ENCODE data around the gene GSS. TPM values are rescaled to one million over a fixed set of nuclear protein-coding genes. Genes with fewer than 3 reads are reported as not detected.

The GSS gene
- total and polyA plus RNA-seq, 2 donors (not counting 3 experiments of a cell fraction or from before 2014, with no cell fraction given) = 47.9 to 65.1 TPM

DNA sequence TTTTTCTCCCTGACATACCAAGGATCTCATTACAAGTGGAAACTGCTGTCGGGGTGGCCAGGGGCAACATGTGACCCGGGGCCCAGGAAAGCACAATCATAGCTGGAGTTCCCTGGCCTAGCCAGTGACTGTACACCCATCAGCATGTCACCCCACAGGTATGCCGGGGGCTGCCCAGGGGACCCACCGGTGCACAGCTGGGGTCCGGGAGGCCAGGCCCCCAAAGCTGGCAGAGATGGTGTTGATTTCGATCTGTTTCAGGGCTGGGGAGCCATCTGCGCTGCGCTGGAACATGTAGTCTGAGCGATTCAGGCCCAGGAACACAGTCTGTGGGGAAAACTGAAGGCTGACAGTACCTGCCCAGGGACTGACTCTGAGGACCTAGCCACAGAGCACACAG, 13.3 kb downstream of the GSS start:
- peaks cover 2 to 7% of the 10 kb centered on the region in 2 experiments for H3K36me3 ChIP-seq (ENCODE audit: control insufficient read depth in 2 of 2, extremely low read depth in 1 of 2, insufficient read depth in 2 of 2, low read length in 2 of 2)
- H3K9me1 ChIP-seq (replicated peaks; ENCODE audit: control insufficient read depth, extremely low read depth, insufficient read depth, low read length) = peaks cover 2% of the 10 kb centered on the region
- no peak for FAIRE-seq
- intact Hi-C loops (cut with micrococcal nuclease) (no loop called here), dilution Hi-C loops (cut with MboI; ENCODE audit: extremely low pct_ligation_motif_present, low sequenced_read_pairs) (no loop called here)
- no peaks in the 10 kb centered on the region for H3K79me2 ChIP-seq (ENCODE audit: control insufficient read depth, insufficient read depth, low read length)
- DNase-seq (ENCODE audit: low read depth, low spot score) = no peak
- no peak overlapping the region for H3K4me3 ChIP-seq (replicated peaks in 1 of 3; ENCODE audit: insufficient read depth in 1 of 3, low read depth in 1 of 3, low read length in 3 of 3)
- H3K9me3 ChIP-seq (replicated peaks; ENCODE audit: control insufficient read depth, insufficient read depth, low read length) = no peaks in the 10 kb centered on the region
- no peak overlapping the region for H3K9ac ChIP-seq (replicated peaks; ENCODE audit: extremely low read depth, insufficient read depth, low read length)
- no TSS peak for BruUV-seq (replicated peaks)
- H3K4me1 ChIP-seq (ENCODE audit: control insufficient read depth, extremely low read depth, insufficient read depth, low read length) = peaks cover 13% of the 10 kb centered on the region
- no peak overlapping the region for H3K27ac ChIP-seq (ENCODE audit: insufficient read depth, low read depth, low read length)
- no peak overlapping the region for H3K4me2 ChIP-seq (ENCODE audit: insufficient read depth, low read length)
- ChIA-PET POLR2A (no interaction called here), CTCF (interaction anchor here (0.9 to 1.8 kb wide), 3 partner anchors 14 to 68 kb away, joined by 3 to 8 read pairs (median 5); partner anchors contain the start of gene MYH7B)
- TF ChIP-seq, protein P1, sequence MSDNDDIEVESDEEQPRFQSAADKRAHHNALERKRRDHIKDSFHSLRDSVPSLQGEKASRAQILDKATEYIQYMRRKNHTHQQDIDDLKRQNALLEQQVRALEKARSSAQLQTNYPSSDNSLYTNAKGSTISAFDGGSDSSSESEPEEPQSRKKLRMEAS (IDR thresholded peaks at IDR 0.05; ENCODE audit: insufficient read depth, insufficient read length) = no peak
- no peaks in the 10 kb centered on the region for H3K27me3 ChIP-seq (ENCODE audit: control insufficient read depth in 2 of 2, insufficient read depth in 2 of 2, low read length in 2 of 2)
- no peak overlapping the region for H2AFZ ChIP-seq (ENCODE audit: low read depth, low read length)
- H4K20me1 ChIP-seq (replicated peaks; ENCODE audit: control insufficient read depth, extremely low read depth, insufficient read depth, low read length) = no peaks in the 10 kb centered on the region

DNA sequence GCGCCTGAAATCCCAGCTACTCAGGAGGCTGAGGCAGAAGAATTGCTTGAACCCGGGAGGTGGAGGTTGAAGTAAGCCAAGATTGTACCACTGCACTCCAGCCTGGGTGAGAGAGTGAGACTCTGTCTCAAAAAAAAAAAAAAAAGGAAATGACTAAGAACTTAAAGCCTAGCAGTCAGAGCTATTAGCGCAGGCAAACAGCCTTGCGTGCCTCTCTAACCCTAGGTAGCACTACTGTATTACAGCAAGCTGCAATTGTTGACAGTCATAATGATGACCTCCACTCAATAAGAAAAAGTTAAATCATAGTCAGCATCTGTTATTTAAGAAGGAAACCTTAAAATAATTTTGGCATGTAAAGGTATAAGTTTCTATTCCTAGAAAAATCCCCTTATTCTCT, 14.4 kb downstream of the GSS start:
- Histone ChIP-seq H3K36me3 (ENCODE audit: control insufficient read depth in 2 of 2, extremely low read depth in 1 of 2, insufficient read depth in 2 of 2, low read length in 2 of 2) (peaks cover 2 to 8% of the 10 kb centered on the region in 2 experiments), H3K9me1 (replicated peaks; ENCODE audit: control insufficient read depth, extremely low read depth, insufficient read depth, low read length) (peaks cover 2% of the 10 kb centered on the region), H3K9ac (replicated peaks; ENCODE audit: extremely low read depth, insufficient read depth, low read length) (no peak overlapping the region), H3K4me3 (replicated peaks in 1 of 3; ENCODE audit: insufficient read depth in 1 of 3, low read depth in 1 of 3, low read length in 3 of 3) (no peak overlapping the region), H3K9me3 (replicated peaks; ENCODE audit: control insufficient read depth, insufficient read depth, low read length) (no peaks in the 10 kb centered on the region), H4K20me1 (replicated peaks; ENCODE audit: control insufficient read depth, extremely low read depth, insufficient read depth, low read length) (no peaks in the 10 kb centered on the region), H3K79me2 (ENCODE audit: control insufficient read depth, insufficient read depth, low read length) (no peaks in the 10 kb centered on the region), H2AFZ (ENCODE audit: low read depth, low read length) (no peak overlapping the region), H3K27ac (ENCODE audit: insufficient read depth, low read depth, low read length) (peak overlapping the region; percentile 49), H3K27me3 (ENCODE audit: control insufficient read depth in 2 of 2, insufficient read depth in 2 of 2, low read length in 2 of 2) (no peaks in the 10 kb centered on the region), H3K4me2 (ENCODE audit: insufficient read depth, low read length) (peak overlapping the region; percentile 4), H3K4me1 (ENCODE audit: control insufficient read depth, extremely low read depth, insufficient read depth, low read length) (peaks cover 13% of the 10 kb centered on the region)
- intact Hi-C loops (cut with micrococcal nuclease) = no loop called here
- dilution Hi-C loops (cut with MboI; ENCODE audit: extremely low pct_ligation_motif_present, low sequenced_read_pairs) = no loop called here
- ChIA-PET POLR2A (interaction anchor here (0.7 kb wide), 2 partner anchors 15 to 17 kb away, joined by 3 read pairs; partner anchors contain the start of gene MYH7B), CTCF (interaction anchor here (0.6 to 1.8 kb wide), 8 partner anchors 15 to 172 kb away, joined by 3 to 9 read pairs (median 4); partner anchors contain the start of genes ACSS2, GSS and MYH7B)
- FAIRE-seq (peak; percentile 84), DNase-seq (ENCODE audit: low read depth, low spot score) (peak; percentile 53)
- peak; percentile 11 for TF ChIP-seq FOS (IDR thresholded peaks at IDR 0.05; ENCODE audit: borderline replicate concordance, insufficient read depth, low read length)
- TF ChIP-seq EZH2 (IDR thresholded peaks at IDR 0.05; ENCODE audit: borderline replicate concordance, low read depth, low read length, severe bottlenecking) = no peak
- no TSS peak for BruUV-seq (replicated peaks)

Measured in endothelial cell of umbilical vein (primary cell).